Liver (tissue), 3 donors: Measurements from ENCODE around the gene LRRC2.

Experiments used
- CTCF ChIP-seq: fragments of 150-350 bp; IDR thresholded peaks from 2 replicates; pipeline ENCODE4 v1.5.1; 2017; ENCODE audit warnings: improper control_type of control experiment, low read depth, low read length; ENCODE audit not compliant: missing input control
- EGR1 ChIP-seq, 2 donors: IDR thresholded peaks; 2 replicates each; pipeline ENCODE4 v1.6.1; 2016 to 2018; ENCODE audit warnings: antibody characterized with exemption in 2 of 2, low read depth in 2 of 2
- FOXA1 ChIP-seq: IDR thresholded peaks from 2 replicates; pipeline ENCODE4 v1.6.1; 2016; ENCODE audit warnings: antibody characterized with exemption
- GABPA ChIP-seq, 2 donors: IDR thresholded peaks in 1 of 2; conservative IDR thresholded peaks in 1 of 2; 2 replicates each; pipeline ENCODE4 v1.6.1; 2016; ENCODE audit warnings: antibody characterized with exemption in 2 of 2, mild to moderate bottlenecking in 1 of 2, moderate library complexity in 1 of 2
- HNF4A ChIP-seq, 2 donors: conservative IDR thresholded peaks; 2 replicates each; pipeline ENCODE4 v1.6.1; 2016; ENCODE audit warnings: antibody characterized with exemption in 2 of 2, mild to moderate bottlenecking in 2 of 2
- MAX ChIP-seq: IDR thresholded peaks from 2 replicates; pipeline ENCODE4 v1.6.1; 2016; ENCODE audit warnings: antibody characterized with exemption
- RAD21 ChIP-seq, 2 donors: IDR thresholded peaks; 2 replicates each; pipeline ENCODE4 v1.6.1; 2016; ENCODE audit warnings: antibody characterized with exemption in 2 of 2, mild to moderate bottlenecking in 2 of 2
- RXRA ChIP-seq, 2 donors: IDR thresholded peaks; 2 replicates each; pipeline ENCODE4 v1.6.1; 2017 to 2018; ENCODE audit warnings: antibody characterized with exemption in 2 of 2, mild to moderate bottlenecking in 1 of 2
- SP1 ChIP-seq: IDR thresholded peaks from 2 replicates; pipeline ENCODE4 v1.6.1; 2018; ENCODE audit warnings: antibody characterized with exemption, mild to moderate bottlenecking
- TAF1 ChIP-seq: conservative IDR thresholded peaks from 2 replicates; pipeline ENCODE4 v1.6.1; 2016; ENCODE audit warnings: antibody characterized with exemption, mild to moderate bottlenecking
- YY1 ChIP-seq: IDR thresholded peaks from 2 replicates; pipeline ENCODE4 v1.6.1; 2016; ENCODE audit warnings: antibody characterized with exemption, mild to moderate bottlenecking
- TF ChIP-seq, protein P1 (sequence below): IDR thresholded peaks from 2 replicates; pipeline ENCODE4 v1.6.1; 2016; ENCODE audit warnings: antibody characterized with exemption, mild to moderate bottlenecking
- donor health status: healthy.
- donor health status: healthy.

DNA sequence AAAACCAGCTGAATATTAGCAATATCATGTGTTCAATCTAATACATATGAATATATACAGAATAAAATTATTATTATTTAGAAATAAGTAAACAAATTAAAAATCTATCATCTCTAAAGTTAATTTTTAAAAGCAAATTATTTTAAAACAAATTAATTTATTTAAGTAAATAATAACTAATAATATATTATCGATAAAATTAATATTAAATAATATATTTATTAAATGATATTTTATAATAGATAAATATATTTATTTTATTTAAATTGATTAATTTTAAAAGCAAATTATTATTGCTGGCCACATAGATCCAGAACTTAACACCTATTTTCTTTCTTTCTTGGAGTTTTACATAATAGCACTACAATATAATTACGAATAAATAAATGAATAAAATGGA lies 46.1 kb downstream of the LRRC2 start:
- TF ChIP-seq EGR1 (IDR thresholded peaks at IDR 0.05; ENCODE audit: low read depth in 2 of 2), result no peak
- TF ChIP-seq MAX, result no peak
- TF ChIP-seq, protein P1, sequence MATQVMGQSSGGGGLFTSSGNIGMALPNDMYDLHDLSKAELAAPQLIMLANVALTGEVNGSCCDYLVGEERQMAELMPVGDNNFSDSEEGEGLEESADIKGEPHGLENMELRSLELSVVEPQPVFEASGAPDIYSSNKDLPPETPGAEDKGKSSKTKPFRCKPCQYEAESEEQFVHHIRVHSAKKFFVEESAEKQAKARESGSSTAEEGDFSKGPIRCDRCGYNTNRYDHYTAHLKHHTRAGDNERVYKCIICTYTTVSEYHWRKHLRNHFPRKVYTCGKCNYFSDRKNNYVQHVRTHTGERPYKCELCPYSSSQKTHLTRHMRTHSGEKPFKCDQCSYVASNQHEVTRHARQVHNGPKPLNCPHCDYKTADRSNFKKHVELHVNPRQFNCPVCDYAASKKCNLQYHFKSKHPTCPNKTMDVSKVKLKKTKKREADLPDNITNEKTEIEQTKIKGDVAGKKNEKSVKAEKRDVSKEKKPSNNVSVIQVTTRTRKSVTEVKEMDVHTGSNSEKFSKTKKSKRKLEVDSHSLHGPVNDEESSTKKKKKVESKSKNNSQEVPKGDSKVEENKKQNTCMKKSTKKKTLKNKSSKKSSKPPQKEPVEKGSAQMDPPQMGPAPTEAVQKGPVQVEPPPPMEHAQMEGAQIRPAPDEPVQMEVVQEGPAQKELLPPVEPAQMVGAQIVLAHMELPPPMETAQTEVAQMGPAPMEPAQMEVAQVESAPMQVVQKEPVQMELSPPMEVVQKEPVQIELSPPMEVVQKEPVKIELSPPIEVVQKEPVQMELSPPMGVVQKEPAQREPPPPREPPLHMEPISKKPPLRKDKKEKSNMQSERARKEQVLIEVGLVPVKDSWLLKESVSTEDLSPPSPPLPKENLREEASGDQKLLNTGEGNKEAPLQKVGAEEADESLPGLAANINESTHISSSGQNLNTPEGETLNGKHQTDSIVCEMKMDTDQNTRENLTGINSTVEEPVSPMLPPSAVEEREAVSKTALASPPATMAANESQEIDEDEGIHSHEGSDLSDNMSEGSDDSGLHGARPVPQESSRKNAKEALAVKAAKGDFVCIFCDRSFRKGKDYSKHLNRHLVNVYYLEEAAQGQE, result no peak
- TF ChIP-seq CTCF, result no peak
- TF ChIP-seq RAD21 (IDR thresholded peaks at IDR 0.05), result no peak
- no peak for TF ChIP-seq GABPA (IDR thresholded peaks at IDR 0.05 in 1 of 2, conservative IDR thresholded peaks at IDR 0.05 in 1 of 2)
- TF ChIP-seq RXRA (IDR thresholded peaks at IDR 0.05), result no peak
- no peak for TF ChIP-seq SP1
- TF ChIP-seq YY1, result no peak
- TF ChIP-seq TAF1, result no peak
- TF ChIP-seq FOXA1, result no peak
- TF ChIP-seq HNF4A (conservative IDR thresholded peaks at IDR 0.05), result no peak
